Urothelium cell line (cell line): ENCODE measurements around the gene NRG3.
A peak's percentile ranks its signal among the peaks of the same experiment; 100 is the strongest.

Experiments
- DNase-seq: peaks from one replicate; pipeline ENCODE4 v3.0.0; 2011; ENCODE audit warnings: low spot score, mixed read lengths
- FAIRE-seq: peaks from 2 replicates; lab custom pipeline; 2011; peaks lifted over from hg19 to GRCh38; lab: Jason Lieb, UNC

Gene NRG3

GRCh38 chr10:82358486-82359099 lies 483.6 kb downstream of the NRG3 start:
- peak; percentile 80 for DNase-seq

DNA sequence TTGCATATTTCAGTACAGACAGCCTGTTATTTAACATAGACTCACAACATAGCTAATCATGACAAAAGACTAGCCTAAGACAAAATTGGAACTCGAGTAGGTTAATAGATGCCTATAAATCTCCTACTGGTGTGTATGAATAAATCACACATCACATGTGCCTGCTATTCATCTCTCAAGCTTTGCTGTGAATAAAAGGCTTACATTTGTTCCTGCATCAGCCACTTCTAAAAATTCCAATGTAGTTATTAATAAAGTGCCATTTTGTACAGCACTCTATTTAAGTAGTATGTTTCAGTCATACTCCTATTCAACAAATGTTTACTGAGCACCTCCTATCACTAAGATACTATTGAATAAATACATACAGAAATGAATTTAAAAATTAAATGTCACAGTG lies 486.3 kb downstream of the NRG3 start:
- no peak for FAIRE-seq
- no peak for DNase-seq

More at GRCh38 chr10:82358486-82359099, 483.6 kb downstream of the NRG3 start:
- no peak for FAIRE-seq

DNA sequence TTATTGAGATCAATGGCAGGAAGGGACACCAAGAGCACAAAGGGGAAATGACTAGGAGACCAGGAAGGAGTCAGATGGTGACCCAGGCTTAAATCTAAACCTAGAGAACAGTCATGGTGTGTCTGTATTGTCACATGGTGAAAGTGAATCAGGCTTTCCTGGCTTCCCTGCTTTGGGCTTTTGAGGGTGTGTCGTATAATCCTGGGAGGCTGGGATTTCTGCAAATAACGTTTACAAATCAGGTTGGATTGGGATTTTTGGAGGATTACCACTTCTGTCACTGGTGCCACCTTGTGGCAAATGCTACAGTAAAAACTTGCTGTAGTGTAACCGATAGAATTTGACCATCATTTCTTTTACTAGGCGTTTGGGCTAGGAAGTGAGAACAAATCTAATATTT lies 502.6 kb downstream of the NRG3 start:
- FAIRE-seq, result no peak

GRCh38 chr10:82378146-82378545 lies 503.2 kb downstream of the NRG3 start:
- DNase-seq (peak; percentile 50), FAIRE-seq (peak; percentile 5)

More for the DNA sequence above, 502.6 kb downstream of the NRG3 start:
- peak; percentile 16 for DNase-seq

DNA sequence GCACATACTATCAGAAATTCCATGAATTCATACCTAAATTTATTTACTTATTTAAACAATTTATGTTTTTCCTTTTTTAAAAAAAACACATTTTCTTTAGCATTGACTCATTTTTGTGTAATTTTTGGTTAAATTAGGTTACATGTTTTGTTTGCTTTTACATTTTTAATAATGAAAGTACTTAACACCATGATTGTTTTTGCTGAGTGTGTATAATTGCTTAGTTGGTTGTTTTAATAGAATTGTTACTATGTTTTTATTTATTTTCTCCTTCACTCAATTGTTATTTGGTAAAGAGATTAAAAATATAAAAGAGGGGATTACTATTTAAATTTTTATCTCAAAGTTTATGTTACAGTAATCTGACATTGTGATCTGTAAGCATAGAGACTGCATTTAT lies 508.4 kb downstream of the NRG3 start:
- no peak for DNase-seq
- no peak for FAIRE-seq

DNA sequence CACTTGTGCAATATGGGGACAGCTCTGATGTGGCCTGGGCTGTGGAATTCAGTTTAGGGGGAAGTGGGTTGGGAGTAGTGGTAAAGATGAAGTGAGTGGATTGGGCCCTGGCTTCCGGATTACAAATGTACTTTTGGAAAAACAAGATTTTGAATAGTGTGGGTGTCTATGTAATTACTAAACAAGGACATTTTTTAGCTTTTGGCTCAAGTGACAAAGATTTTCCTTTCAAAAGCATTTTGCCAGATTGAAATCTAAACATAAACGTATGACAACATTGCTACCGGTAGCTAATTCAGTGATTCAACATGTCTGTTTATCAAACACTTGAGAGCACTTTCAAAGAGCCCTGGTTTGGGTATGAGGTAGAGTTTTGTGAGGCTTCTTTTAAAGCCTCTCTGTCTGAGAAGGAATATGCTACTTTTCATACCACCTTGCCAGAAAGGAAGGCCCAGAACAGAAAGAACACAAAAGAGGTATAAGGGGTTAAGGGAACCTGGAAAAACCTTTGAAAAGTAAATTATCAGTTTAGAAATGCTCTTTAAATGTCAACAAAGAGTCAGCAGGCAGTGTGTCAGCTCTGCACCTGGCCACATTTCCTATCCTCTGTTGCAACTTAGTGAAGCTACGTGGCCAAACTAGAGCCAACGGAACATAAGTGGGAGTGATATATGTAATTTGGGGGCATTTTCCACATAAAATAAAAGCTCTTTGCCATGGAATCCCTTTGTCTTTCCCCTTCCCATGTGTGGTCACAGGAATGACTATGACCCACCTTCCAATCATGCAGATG lies 516.1 kb downstream of the NRG3 start:
- no peak for FAIRE-seq
- DNase-seq, result no peak

- DNase-seq, result no peak
- no peak for FAIRE-seq
Measured at GRCh38 chr10:82391971-82392370, 517.0 kb downstream of the NRG3 start.

DNA sequence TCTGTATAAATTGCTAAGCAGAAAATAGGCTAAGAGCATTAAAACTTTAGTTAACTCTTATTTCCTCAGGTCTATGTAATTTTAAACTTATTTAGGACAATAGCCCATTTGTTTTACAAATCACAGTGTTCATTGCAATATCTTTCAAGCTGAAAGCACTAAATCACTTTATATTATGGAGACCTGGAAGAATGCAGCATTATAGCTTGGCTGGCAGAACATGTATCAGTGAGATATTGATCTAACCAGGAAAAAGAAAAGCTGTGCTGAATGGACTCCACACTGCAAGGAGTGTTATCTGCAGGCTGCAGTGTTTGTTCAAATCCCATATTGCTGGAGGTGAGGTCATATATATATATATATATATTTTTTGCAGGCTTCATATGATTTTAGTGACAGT lies 517.5 kb downstream of the NRG3 start:
- no peak for FAIRE-seq

DNA sequence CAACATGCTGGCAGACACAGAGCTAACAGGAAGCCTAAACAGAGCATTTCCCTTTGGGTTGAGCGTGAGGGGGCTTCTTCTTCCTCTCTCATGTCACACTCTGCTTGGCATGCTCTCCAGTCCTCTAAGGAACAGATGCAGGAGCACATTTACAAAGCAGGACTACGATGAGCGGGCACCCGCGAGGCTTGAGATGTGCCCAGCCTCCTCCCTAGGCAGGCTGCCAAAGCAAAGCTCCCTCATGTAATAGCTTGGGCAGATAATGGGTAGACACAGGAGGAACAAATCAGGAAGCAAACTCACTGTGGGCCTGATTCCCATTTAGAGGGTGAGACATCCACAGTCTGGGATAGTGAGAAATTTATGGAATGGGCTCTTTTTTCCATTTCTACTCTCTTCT lies 519.1 kb downstream of the NRG3 start:
- DNase-seq (no peak), FAIRE-seq (no peak)

More for the DNA sequence above, 517.5 kb downstream of the NRG3 start:
- DNase-seq, result no peak

GRCh38 chr10:82394987-82395386 lies 520.0 kb downstream of the NRG3 start:
- no peak for DNase-seq
- FAIRE-seq, result no peak

DNA sequence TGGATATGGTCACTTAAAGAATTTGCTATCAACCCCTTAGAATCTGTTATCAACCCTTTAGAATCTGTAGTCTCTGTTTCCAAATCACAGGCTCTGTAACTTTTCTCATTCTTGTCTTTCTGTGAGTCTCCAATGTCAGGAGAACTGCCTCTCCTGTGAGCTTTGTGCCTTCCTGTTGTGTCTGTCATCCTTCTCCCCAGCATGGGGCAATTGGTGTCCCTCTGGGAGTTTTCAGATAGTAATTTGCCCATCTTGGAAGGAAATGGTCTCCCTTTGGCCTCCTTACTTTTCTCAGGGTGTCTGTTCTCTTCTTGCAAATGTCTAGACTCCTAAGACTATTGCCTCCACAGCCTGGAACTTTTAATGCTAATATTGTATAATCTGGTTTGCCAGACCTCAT lies 521.9 kb downstream of the NRG3 start:
- FAIRE-seq, result no peak

DNA sequence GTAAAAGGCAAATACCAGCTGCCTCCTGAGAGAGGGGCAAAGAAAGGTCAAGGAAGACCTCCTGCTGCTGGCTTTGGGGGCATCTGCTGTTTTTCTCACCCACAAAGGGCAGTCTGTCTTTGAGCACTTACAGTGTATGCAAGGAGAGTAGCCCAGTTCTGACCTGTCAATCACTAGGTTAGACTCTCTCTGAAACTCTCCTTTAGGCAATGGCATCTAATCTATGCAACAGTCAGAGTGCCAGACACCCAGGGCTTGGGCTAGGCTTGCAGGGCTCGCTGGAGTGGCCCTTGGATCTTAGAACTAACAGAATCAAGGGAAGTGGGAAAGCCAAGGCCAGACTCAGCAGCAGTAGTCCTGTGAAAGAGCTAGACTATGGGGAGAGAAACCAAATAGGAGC lies 522.9 kb downstream of the NRG3 start:
- no peak for FAIRE-seq
- DNase-seq, result no peak

More for the DNA sequence above, 521.9 kb downstream of the NRG3 start:
- DNase-seq, result no peak

GRCh38 chr10:82399850-82400249 lies 524.9 kb downstream of the NRG3 start:
- no peak for FAIRE-seq
- no peak for DNase-seq

- DNase-seq (no peak), FAIRE-seq (no peak)
Measured at GRCh38 chr10:82400841-82401240, 525.8 kb downstream of the NRG3 start.

DNA sequence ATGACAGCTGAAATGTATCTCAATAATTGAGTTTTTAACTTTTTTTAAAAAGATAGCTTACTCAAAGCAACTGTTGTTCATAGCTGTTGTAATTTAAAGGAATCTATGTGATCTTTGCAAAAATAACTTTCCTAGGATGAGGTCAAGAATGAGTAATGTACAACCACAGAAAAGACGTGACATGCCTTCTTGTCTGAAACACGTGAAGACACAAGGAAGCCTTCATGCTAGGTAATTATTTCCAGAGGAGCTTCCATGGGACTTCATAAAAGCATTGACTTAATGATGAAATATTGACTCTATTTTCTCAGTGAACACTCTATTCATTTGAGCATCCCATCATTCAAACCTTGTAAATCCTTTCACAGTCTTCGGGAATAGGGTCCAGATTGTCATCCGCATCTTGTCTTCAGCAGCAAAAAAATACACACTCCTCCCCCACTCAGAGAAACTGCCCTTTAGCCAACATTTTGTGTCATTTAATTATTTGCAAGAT lies 528.0 kb downstream of the NRG3 start:
- FAIRE-seq, result no peak
- no peak for DNase-seq

DNA sequence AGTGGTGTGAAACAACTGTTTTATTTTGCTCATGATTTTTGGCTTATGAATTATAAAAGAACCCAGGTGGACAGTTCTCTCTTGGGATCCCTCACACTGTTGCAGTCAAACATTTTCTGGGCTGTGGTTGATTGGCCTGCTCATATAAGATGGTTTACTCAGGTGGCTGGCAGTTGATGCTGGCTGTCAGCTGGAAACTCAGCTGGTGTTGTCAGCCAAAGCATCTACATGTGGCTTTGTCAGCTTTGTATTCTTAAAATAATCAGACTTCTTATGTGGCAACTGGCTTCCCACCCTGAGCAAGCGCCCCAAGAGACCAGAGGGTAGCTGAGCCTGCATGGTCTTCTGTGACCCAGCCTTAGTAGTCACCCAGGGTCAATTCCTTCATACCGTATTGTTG lies 534.7 kb downstream of the NRG3 start:
- DNase-seq, result no peak
- FAIRE-seq, result no peak

- FAIRE-seq (no peak), DNase-seq (no peak)
Measured at GRCh38 chr10:82411416-82411815, 536.4 kb downstream of the NRG3 start.

DNA sequence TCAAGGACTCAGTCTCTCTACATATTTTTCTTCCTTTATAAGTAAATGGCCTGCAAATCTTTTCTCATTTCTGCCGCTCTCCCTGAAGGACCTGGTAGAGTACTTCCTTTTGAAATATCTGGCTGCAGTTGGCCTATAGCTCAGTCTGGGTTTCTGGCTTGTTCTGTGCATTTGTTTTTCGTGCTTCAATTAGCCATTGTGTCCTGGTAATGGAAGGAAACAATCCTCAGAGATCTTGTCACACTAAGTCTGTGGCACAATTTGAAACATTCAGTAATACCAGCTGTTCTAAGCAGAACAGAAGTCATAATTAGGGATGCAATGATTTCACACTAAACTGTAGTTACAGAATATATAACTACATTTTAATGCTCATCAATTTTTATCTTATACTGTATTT lies 545.0 kb downstream of the NRG3 start:
- FAIRE-seq (no peak), DNase-seq (no peak)

DNA sequence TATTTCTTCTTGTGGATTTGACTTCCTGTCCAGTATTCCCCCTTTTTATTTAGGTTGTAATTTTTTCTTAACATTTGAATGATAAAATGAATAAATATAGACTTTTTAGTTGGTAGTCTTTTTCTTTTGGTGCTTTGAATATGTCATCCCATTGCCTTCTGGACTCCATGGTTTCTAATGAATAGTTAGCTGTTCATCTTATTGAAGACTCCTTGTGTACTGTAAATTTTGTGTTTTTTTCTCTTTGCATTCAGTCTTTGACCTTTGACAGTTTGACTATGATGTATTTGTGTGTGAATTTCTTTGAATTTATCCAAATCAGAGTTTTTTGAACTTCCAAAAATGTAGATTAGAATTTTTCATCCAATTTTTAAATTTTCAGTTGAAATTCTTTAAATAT lies 554.3 kb downstream of the NRG3 start:
- DNase-seq, result no peak
- FAIRE-seq, result no peak

- FAIRE-seq, result no peak
- no peak for DNase-seq
Measured at GRCh38 chr10:82438277-82438676, 563.3 kb downstream of the NRG3 start.

- no peak for DNase-seq
- FAIRE-seq, result no peak
Measured at GRCh38 chr10:82440775-82441174, 565.8 kb downstream of the NRG3 start.

DNA sequence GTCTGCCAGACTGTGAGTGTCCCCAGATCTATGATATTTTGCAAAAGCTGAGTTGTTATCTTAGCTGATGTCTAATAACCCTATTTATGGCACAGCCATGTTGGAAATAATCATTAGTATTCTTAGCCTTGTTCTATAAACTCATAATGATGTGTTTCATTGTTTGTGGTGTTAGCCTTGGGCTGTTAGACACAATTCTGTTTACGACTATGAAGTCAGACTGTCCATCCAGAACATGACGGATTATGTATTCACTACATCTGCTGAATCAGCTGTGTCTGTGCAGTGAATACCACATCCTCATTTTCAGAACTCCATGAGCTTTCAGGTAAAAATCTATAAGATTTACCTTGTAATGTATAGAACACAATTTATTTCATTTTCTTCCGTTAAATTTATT lies 577.1 kb downstream of the NRG3 start:
- no peak for FAIRE-seq
- DNase-seq, result no peak
